GM12878 (cell line): ENCODE measurements around the gene TGDS. TPM values are rescaled to one million over a fixed set of nuclear protein-coding genes. Genes with fewer than 3 reads are reported as not detected.

Experiments used
- ATAC-seq: fragments of 200-7000 bp; cut with Tn5 transposase; 3 replicates; pipeline ENCODE4 v1.9.1; 2020; ENCODE audit warnings: mild to moderate bottlenecking, moderate library complexity
- BruUV-seq: library from RNA; stranded (reverse); fragments of 400-500 nt; replicated peaks from 2 replicates; lab custom pipeline; 2021; lab: Mats Ljungman, UMichigan
- CTCF ChIA-PET: fragments of 300-600 bp; sonication (Branson Sonifier 250); formaldehyde crosslinking; extraction: SDS; loops from one replicate; lab custom pipeline; 2021; ENCODE audit warnings: inconsistent platforms; lab: Yijun Ruan, JAX
- POLR2A ChIA-PET: fragments of 350-600 bp; formaldehyde crosslinking; extraction: SDS; loops from one replicate; lab custom pipeline; 2021; ENCODE audit warnings: inconsistent platforms; lab: Charles Lee
- RAD21 ChIA-PET: fragments of 300-600 bp; sonication (Branson Sonifier 250); formaldehyde crosslinking; loops from one replicate; lab custom pipeline; 2023; ENCODE audit warnings: antibody characterized with exemption; ENCODE audit not compliant: unreplicated experiment; lab: Charles Lee
- SMC1A ChIA-PET: fragments of 300-600 bp; sonication (Branson Sonifier 250); formaldehyde crosslinking; loops from one replicate; lab custom pipeline; 2023; ENCODE audit not compliant: unreplicated experiment, uncharacterized antibody; lab: Charles Lee
- DNase-seq: peaks from one replicate; pipeline ENCODE4 v3.0.0-alpha.2; 2011; ENCODE audit warnings: low read depth, low spot score
- FAIRE-seq: peaks from 3 replicates; lab custom pipeline; 2011; peaks lifted over from hg19 to GRCh38; lab: Jason Lieb, UNC
- H2AFZ ChIP-seq: 2 replicates; pipeline ENCODE4 v1.6.0; 2011; ENCODE audit warnings: low read depth, low read length, control low read depth; ENCODE audit not compliant: control insufficient read depth
- H3K27ac ChIP-seq: 2 replicates; pipeline ENCODE4 v1.5.1; 2011; ENCODE audit warnings: control low read depth; ENCODE audit not compliant: control insufficient read depth, insufficient read depth
- H3K27me3 ChIP-seq, 2 experiments: replicated peaks in 1 of 2; 2 replicates each; pipeline versions ENCODE4 v1.6.0 to v1.6.1; 2011; ENCODE audit warnings: low read length in 1 of 2; ENCODE audit not compliant: control insufficient read depth in 2 of 2, insufficient read depth in 2 of 2
- H3K36me3 ChIP-seq, 2 experiments: 2 replicates each; pipeline ENCODE4 v1.5.1; 2011; ENCODE audit warnings: low read length in 1 of 2; ENCODE audit not compliant: control insufficient read depth in 2 of 2, insufficient read depth in 2 of 2
- H3K4me1 ChIP-seq: 2 replicates; pipeline ENCODE4 v1.6.1; 2011; ENCODE audit warnings: mild to moderate bottlenecking, low read length, moderate library complexity, mixed read lengths; ENCODE audit not compliant: control insufficient read depth, insufficient read depth
- H3K4me2 ChIP-seq: 2 replicates; pipeline ENCODE4 v1.6.0; 2011; ENCODE audit warnings: control low read depth; ENCODE audit not compliant: control insufficient read depth, insufficient read depth
- H3K4me3 ChIP-seq: fragments of 200-600 bp; sonication (generic); 2 replicates; pipeline ENCODE4 v1.5.1; 2016
- H3K79me2 ChIP-seq: 2 replicates; pipeline ENCODE4 v1.6.0; 2011; ENCODE audit warnings: low read length; ENCODE audit not compliant: control insufficient read depth, insufficient read depth
- H3K9ac ChIP-seq: 2 replicates; pipeline ENCODE4 v1.8.0; 2011; ENCODE audit warnings: low read length, control low read depth, mixed read lengths; ENCODE audit not compliant: control insufficient read depth, insufficient read depth
- H3K9me3 ChIP-seq: replicated peaks from 3 replicates; pipeline ENCODE4 v1.5.1; 2011; ENCODE audit warnings: mild to moderate bottlenecking, low read length; ENCODE audit not compliant: control insufficient read depth, insufficient read depth
- H4K20me1 ChIP-seq: 2 replicates; pipeline ENCODE4 v1.6.0; 2011; ENCODE audit not compliant: control insufficient read depth, insufficient read depth
- ATF7 ChIP-seq: fragments of 450-650 bp; IDR thresholded peaks from 2 replicates; pipeline ENCODE4 v1.6.1; 2016; ENCODE audit warnings: low read depth, mild to moderate bottlenecking
- BMI1 ChIP-seq: fragments of 450-650 bp; IDR thresholded peaks from 2 replicates; pipeline ENCODE4 v1.6.1; 2016; ENCODE audit warnings: mild to moderate bottlenecking, moderate library complexity, borderline replicate concordance
- EED ChIP-seq: sonication (generic); IDR thresholded peaks from 2 replicates; pipeline ENCODE4 v1.6.1; 2016; ENCODE audit warnings: antibody characterized with exemption, low read depth
- EZH2 ChIP-seq: IDR thresholded peaks from 2 replicates; pipeline ENCODE4 v1.6.1; 2012; ENCODE audit warnings: low read depth, mild to moderate bottlenecking, control low read depth, inconsistent platforms, low read length, borderline replicate concordance; ENCODE audit not compliant: control insufficient read depth
- HDAC6 ChIP-seq: fragments of 200-600 bp; sonication (generic); IDR thresholded peaks from one replicate; pipeline ENCODE4 v1.8.0; 2017; ENCODE audit warnings: antibody characterized with exemption; ENCODE audit not compliant: unreplicated experiment
- MYB ChIP-seq: fragments of 150-350 bp; IDR thresholded peaks from 2 replicates; pipeline ENCODE4 v1.6.1; 2014; ENCODE audit warnings: mild to moderate bottlenecking, low read depth, low read length, borderline replicate concordance
- PAX8 ChIP-seq: fragments of 450-650 bp; IDR thresholded peaks from 2 replicates; pipeline ENCODE4 v1.6.1; 2017; ENCODE audit warnings: mild to moderate bottlenecking, moderate library complexity
- RFX5 ChIP-seq: IDR thresholded peaks from 2 replicates; pipeline ENCODE4 v1.6.1; 2011; ENCODE audit warnings: low read depth, low read length, improper control_type of control experiment
- SREBF1 ChIP-seq: IDR thresholded peaks from 2 replicates; pipeline ENCODE4 v1.6.1; 2012; ENCODE audit warnings: mild to moderate bottlenecking, low read length
- SREBF2 ChIP-seq: IDR thresholded peaks from 2 replicates; pipeline ENCODE4 v1.6.1; 2012; ENCODE audit warnings: mild to moderate bottlenecking, low read length
- TCF3 ChIP-seq: IDR thresholded peaks from 2 replicates; pipeline ENCODE4 v1.6.1; 2012; ENCODE audit warnings: low read depth, mild to moderate bottlenecking, low read length, borderline replicate concordance; ENCODE audit not compliant: insufficient read depth
- ZNF24 ChIP-seq: fragments of 450-650 bp; IDR thresholded peaks from 2 replicates; pipeline ENCODE4 v1.6.1; 2017; ENCODE audit warnings: antibody characterized with exemption, mild to moderate bottlenecking
- WGBS: methylation state at CpG from one replicate; pipeline ENCODE4 v1.1.6; 2016; ENCODE audit warnings: low lambda C conversion rate; ENCODE audit not compliant: insufficient replicate concordance, insufficient coverage; ENCODE audit errors: missing lambda C conversion rate; 5-methylcytosine and 5-hydroxymethylcytosine counted together
- in situ Hi-C: fragments of 300-500 bp; cut with MboI; formaldehyde crosslinking; loops from 9 replicates; pipeline ENCODE4 v1.14.3; 2018; ENCODE audit warnings: mixed read lengths
- intact Hi-C: fragments of 100-400 bp; cut with micrococcal nuclease; formaldehyde crosslinking; loops from one replicate; pipeline ENCODE4 v1.14.2; 2022; ENCODE audit not compliant: unreplicated experiment
- polyA plus RNA-seq, 11 experiments: library from polyadenylated mRNA; depleted of rRNA in 4 of 11; unstranded in 6 of 11; stranded (reverse) in 5 of 11; fragments of >200 nt; fragmentation: Nextera tagmentation in 4 of 11; fragmentation: Illumina TruSeq in 1 of 11; extraction: Ambion mirVana in 4 of 11; extraction: Trizol in 1 of 11; gene quantifications; 1 replicate in 1 of 11; 2 replicates in 10 of 11; pipeline versions ENCODE4 v1.2.1 to v1.2.3, GENCODE V29; 2011 to 2016; ENCODE audit warnings: inconsistent platforms in 2 of 11, missing spikeins in 2 of 11, low read depth in 1 of 11
- total RNA-seq, 4 experiments: library from RNA; depleted of rRNA in 3 of 4; stranded (reverse); fragments of >200 nt in 3 of 4; fragmentation: Illumina TruSeq in 1 of 4; extraction: Trizol in 1 of 4; gene quantifications; 2 replicates each; pipeline versions ENCODE4 v1.2.1 to v1.2.3, GENCODE V29; 2013 to 2021
- TF ChIP-seq, protein P1 (sequence below): IDR thresholded peaks from 2 replicates; pipeline ENCODE4 v1.6.1; 2012; ENCODE audit warnings: improper control_type of control experiment, low read depth, low read length; ENCODE audit not compliant: insufficient replicate concordance

Gene TGDS
- total and polyA plus RNA-seq, 10 of the 15 experiments (the other 5 are each of a cell fraction or from before 2014, with no cell fraction given) = 13.1 to 44.3 (median 23.8) TPM

DNA sequence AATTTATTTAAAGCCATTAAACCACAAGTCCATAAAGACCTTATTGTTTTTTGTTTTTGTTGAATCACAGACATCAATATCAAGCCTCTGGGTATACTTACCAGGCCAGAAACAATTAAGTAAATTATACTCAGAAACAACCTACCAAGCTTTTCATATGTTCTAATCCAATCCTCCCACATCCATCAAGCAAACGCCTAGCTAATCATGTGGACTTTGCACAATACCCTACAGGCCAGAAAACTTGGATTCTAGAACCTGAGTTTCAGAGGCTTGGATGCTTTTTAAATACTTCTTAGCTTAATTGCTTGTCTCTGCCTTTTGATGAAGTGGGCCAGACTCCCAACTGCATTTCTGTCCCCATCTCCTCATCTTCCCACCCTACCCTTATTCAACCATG, 39.9 kb downstream of the TGDS start:
- no peaks in the 10 kb centered on the region for H3K79me2 ChIP-seq
- no peaks in the 10 kb centered on the region for H4K20me1 ChIP-seq
- ChIA-PET SMC1A (interaction anchor here (0.7 to 1.6 kb wide), 3 partner anchors 8 to 64 kb away, joined by 3 to 6 read pairs (median 5); no protein-coding TSS in a partner anchor), RAD21 (interaction anchor here (1.1 kb wide), 1 partner anchor 11 kb away, joined by 4 read pairs; no protein-coding TSS in a partner anchor), CTCF (interaction anchor here (1.3 to 1.4 kb wide), 2 partner anchors 61 to 65 kb away, joined by 3 to 7 read pairs; no protein-coding TSS in a partner anchor)
- ATAC-seq = no peak
- no peak for DNase-seq
- BruUV-seq = no TSS peak
- intact Hi-C loops = no loop called here
- no peaks in the 10 kb centered on the region for H3K9me3 ChIP-seq
- H3K4me1 ChIP-seq = no peaks in the 10 kb centered on the region
- H3K4me3 ChIP-seq = no peak overlapping the region
- no peak overlapping the region for H2AFZ ChIP-seq
- H3K9ac ChIP-seq = no peak overlapping the region
- TF ChIP-seq BMI1 = no peak
- TF ChIP-seq EED = no peak
- no peak for TF ChIP-seq TCF3
- no peak for TF ChIP-seq RFX5
- TF ChIP-seq SREBF1 = no peak
- no peak for TF ChIP-seq ATF7
- no peak for TF ChIP-seq ZNF24
- TF ChIP-seq MYB = no peak
- TF ChIP-seq, all 136 proteins: peak for 0
- Histone ChIP-seq H3K36me3 (no peaks in the 10 kb centered on the region), H3K27ac (no peak overlapping the region), H3K4me2 (no peak overlapping the region), H3K27me3 (no peaks in the 10 kb centered on the region)
- in situ Hi-C loops = no loop called here
- POLR2A ChIA-PET = no interaction called here
- whole genome bisulfite sequencing = 5% methylated on average over 1 of the region's 1 CpG
- no peak for FAIRE-seq

DNA sequence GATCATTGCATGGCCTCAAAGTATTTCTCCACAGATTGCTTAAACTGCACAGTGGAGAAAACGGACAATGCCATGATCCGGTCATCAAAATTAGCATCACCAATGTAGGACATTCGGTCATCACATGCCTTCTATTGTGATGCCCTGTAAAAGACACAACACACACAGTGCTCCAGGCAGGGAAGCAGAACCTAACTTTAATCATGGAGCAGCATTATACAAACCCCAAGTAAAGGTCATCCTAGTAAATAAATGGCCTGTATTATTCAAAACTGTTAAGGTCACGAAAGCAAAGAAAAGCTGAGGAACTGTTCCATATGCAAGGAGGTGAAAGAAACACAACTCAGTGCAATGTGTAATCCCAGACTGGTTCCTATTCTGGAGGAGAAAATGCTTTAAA, 42.2 kb downstream of the TGDS start:
- in situ Hi-C loops = no loop called here
- no peaks in the 10 kb centered on the region for H4K20me1 ChIP-seq
- ChIA-PET SMC1A (no interaction called here), RAD21 (no interaction called here), CTCF (no interaction called here), POLR2A (interaction anchor here (0.6 kb wide), 1 partner anchor 544 kb away, joined by 3 read pairs; no protein-coding TSS in a partner anchor)
- no peak overlapping the region for H3K4me2 ChIP-seq
- no peak overlapping the region for H3K9ac ChIP-seq
- ATAC-seq (no peak), DNase-seq (no peak), FAIRE-seq (no peak)
- H3K9me3 ChIP-seq = no peaks in the 10 kb centered on the region
- intact Hi-C loops = no loop called here
- no peak overlapping the region for H3K27ac ChIP-seq
- H3K79me2 ChIP-seq = no peaks in the 10 kb centered on the region
- no peaks in the 10 kb centered on the region for H3K4me1 ChIP-seq
- no peak overlapping the region for H3K4me3 ChIP-seq
- no peaks in the 10 kb centered on the region for H3K36me3 ChIP-seq
- H3K27me3 ChIP-seq = no peaks in the 10 kb centered on the region
- no peak overlapping the region for H2AFZ ChIP-seq
- 49% methylated on average over 4 of the region's 4 CpGs for WGBS
- no TSS peak for BruUV-seq
- TF ChIP-seq EZH2 (no peak), SREBF2 (no peak), ATF7 (no peak), SREBF1 (no peak), PAX8 (no peak), HDAC6 (no peak)
- TF ChIP-seq, protein P1, sequence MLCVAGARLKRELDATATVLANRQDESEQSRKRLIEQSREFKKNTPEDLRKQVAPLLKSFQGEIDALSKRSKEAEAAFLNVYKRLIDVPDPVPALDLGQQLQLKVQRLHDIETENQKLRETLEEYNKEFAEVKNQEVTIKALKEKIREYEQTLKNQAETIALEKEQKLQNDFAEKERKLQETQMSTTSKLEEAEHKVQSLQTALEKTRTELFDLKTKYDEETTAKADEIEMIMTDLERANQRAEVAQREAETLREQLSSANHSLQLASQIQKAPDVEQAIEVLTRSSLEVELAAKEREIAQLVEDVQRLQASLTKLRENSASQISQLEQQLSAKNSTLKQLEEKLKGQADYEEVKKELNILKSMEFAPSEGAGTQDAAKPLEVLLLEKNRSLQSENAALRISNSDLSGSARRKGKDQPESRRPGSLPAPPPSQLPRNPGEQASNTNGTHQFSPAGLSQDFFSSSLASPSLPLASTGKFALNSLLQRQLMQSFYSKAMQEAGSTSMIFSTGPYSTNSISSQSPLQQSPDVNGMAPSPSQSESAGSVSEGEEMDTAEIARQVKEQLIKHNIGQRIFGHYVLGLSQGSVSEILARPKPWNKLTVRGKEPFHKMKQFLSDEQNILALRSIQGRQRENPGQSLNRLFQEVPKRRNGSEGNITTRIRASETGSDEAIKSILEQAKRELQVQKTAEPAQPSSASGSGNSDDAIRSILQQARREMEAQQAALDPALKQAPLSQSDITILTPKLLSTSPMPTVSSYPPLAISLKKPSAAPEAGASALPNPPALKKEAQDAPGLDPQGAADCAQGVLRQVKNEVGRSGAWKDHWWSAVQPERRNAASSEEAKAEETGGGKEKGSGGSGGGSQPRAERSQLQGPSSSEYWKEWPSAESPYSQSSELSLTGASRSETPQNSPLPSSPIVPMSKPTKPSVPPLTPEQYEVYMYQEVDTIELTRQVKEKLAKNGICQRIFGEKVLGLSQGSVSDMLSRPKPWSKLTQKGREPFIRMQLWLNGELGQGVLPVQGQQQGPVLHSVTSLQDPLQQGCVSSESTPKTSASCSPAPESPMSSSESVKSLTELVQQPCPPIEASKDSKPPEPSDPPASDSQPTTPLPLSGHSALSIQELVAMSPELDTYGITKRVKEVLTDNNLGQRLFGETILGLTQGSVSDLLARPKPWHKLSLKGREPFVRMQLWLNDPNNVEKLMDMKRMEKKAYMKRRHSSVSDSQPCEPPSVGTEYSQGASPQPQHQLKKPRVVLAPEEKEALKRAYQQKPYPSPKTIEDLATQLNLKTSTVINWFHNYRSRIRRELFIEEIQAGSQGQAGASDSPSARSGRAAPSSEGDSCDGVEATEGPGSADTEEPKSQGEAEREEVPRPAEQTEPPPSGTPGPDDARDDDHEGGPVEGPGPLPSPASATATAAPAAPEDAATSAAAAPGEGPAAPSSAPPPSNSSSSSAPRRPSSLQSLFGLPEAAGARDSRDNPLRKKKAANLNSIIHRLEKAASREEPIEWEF = no peak
